ENCODE measurements around the gene PRKCB.
A peak's percentile ranks its signal among the peaks of the same experiment; 100 is the strongest.

PRKCB gene

GRCh38 chr16:23945243-23945642 is 109.5 kb downstream of the PRKCB start:
- no peak for DNase-seq

DNA sequence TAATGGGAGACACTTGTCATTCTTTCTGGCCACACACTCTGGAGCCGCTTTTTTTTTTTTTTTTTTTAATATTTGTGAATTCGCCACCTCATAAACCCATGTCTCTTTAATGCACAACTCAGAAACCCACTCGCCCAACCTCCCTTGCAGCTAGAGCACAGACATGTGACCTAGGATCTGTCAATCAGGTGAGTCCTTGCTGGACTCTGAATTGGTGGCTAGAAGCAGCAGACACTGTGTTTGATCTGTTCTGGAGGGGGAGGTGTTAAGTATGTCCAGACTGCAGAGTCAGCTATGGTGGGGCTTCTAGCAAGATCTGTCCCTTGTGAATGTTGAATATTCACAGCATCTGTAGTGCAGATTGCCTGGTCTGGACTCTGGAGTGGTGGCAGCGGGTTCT is 112.1 kb downstream of the PRKCB start:
- no peak for DNase-seq

GRCh38 chr16:23948949-23949411 is 113.2 kb downstream of the PRKCB start:
- no peak for DNase-seq

GRCh38 chr16:23949630-23950290 is 114.0 kb downstream of the PRKCB start:
- peak; percentile 12 to 24 for DNase-seq

GRCh38 chr16:23950291-23950894 is 114.6 kb downstream of the PRKCB start:
- DNase-seq = no peak

- DNase-seq = no peak
Measured at GRCh38 chr16:23950898-23951297, 115.1 kb downstream of the PRKCB start.

DNA sequence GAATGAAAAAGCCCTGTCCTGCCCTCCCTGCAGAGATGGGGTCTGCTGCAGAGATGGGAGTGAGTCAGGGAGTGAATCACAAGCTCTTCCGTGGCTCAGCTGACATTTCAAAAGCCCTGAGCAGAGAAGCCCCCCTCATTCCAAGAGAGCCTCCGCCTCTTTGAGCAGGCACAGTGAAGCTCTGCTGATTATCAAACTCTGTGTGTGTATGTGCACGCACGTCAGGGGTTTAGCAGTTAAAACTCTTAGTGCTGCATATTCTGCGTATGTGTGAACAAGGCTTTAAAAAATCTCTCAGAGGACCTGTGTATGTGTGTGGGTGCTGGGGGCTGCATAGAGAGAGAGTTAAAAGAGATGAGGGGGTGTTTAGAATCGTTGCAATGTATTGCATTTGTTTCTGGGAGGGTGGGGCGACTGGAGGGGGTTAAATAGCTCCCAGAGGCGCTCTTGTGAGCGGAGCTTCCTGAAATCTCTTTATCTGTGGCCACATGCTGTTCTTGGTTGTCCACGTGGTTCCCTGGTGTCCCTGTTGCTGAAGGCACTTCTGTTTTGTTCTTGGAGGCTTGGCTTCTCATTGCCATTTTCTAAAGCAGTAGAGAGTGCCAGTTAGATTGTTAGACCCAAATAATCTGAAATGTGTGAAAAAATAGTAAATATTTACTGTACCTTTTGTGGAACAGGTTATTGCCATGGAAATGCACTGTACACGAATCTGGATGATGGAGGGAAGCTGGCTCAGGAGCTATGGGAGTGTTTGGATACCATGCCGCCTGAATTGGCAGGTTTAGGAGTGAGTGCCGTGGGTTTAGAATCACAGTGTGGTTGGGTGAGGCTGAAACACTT is 116.6 kb downstream of the PRKCB start:
- DNase-seq = peak; percentile 60 to 63

GRCh38 chr16:23952971-23953300 is 117.2 kb downstream of the PRKCB start:
- no peak for DNase-seq

GRCh38 chr16:23953476-23953875 is 117.7 kb downstream of the PRKCB start:
- DNase-seq = no peak

DNA sequence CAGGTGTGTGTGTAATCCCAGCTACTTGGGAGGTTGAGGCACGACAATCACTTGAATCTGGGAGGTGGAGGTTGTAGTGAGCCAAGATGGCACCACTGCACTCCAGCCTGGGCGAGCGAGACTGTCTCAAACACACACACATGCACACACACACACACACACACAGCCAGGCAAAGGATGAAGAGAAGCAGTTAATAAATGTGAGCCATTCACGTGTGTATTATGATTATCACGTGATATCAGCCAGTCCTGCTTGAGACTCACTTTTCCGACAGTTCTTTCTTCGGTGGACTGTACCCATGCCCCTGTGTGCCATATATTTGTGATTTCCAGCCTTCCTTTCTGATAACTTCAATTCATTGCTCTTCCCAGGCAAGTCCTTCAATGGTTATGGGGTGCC is 119.3 kb downstream of the PRKCB start:
- no peak for DNase-seq

DNA sequence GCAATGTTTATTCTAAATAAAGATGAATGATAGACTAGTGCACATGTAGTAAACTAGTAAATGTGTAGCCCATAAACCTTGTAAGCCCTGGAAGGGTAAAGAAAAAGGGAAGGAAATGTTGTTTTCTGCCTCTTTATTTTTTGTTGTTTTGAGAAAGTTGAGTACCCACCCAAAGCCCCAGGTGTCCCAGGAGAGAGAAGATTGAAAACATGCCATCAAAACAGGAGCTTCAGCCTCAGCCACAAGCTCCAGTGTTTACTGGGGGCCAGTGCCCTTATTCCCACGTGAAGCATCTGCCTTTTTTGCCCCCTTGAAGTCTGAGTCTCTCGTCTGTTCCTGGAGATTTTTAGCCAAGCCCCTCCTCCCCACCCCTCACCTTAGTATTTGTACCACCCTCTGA is 121.5 kb downstream of the PRKCB start:
- no peak for DNase-seq

DNA sequence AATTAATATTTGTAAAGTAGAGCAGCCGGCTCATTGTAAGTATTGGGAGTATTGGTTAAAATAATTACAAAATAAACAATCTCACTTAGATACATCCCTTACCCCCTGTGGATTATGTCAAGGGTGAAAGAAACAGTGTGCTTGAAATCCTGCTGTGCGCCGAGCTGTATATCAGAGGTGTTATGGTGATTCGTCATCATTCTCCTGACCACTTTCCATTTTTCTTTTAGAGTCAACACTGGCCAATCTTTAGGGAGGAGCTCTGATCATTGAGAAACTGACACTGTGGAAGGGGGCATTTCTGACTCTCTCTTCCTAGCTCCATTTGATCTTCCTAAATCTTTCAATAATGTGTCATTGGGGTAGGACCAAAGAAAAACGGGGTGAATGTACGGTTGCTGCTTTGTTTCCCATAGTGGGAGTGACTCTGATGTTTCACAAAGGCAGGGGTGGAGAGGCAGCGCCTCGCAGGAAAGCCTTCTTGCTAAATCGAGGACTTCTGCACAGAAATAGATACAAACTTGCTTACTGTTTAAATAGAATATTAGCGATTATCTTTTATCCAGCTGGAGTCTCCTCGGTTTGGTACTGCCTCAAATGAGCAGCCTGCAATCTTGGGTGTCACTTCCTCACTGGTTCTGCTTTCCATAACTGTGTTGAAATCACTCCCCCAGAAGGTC is 123.4 kb downstream of the PRKCB start:
- peak; percentile 17 to 25 for DNase-seq

GRCh38 chr16:23959752-23960072 is 123.9 kb downstream of the PRKCB start:
- no peak for DNase-seq

DNA sequence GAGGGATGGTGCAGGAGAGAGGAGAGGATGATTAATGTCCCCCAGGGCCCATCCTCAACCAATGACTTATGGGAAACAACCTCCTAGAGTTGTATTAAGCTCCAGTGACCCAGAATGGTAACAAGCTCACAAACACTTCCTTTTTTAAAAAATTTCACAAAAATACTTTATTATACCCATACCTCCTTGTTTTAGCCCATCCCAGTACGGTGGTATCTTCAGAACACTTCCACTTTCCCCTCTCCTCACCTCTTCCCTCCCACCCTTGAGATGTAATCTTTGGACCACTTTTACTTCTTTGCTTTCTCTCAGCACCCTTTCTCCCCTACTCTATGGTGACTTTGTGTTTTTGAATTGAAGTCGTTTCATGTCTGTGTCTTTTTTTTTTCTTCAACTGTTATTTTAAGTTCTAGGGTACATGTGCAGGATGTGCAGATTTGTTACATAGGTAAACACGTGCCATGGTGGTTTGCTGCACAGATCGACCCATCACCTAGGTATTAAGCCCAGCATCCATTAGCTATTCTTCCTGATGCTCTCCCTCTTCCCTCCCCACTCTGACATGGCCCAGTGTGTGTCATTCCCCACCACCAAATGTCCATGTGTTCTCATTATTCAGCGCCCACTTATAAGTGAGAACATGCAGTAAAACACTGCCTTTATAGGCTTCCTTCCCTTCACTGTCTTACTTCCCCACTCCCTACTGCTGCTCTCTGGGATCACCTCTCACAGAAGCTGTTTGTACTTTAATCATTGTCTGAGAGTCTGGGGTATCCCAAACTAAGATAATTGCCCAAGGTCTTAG is 124.5 kb downstream of the PRKCB start:
- no peak for DNase-seq

DNA sequence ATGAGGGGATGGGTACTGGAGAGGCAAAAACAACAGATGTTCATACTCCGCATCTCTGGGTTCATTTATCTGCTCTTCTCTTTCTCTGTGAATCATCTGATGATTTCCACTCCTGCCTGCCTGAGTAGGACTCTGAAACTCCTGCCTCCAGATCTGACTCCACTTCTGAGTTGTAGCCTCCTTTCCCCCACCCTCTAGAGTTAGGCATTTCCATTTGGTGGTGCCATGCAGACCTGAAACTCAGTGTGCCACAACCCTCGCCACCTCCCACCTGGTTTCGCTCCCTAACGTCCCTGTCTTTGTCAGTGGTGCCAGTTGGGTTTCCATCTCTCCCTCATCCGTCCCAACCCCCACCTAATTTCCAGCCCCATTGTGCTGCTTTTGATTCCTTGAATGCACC is 126.2 kb downstream of the PRKCB start:
- DNase-seq = no peak

GRCh38 chr16:23964136-23964535 is 128.4 kb downstream of the PRKCB start:
- no peak for DNase-seq

DNA sequence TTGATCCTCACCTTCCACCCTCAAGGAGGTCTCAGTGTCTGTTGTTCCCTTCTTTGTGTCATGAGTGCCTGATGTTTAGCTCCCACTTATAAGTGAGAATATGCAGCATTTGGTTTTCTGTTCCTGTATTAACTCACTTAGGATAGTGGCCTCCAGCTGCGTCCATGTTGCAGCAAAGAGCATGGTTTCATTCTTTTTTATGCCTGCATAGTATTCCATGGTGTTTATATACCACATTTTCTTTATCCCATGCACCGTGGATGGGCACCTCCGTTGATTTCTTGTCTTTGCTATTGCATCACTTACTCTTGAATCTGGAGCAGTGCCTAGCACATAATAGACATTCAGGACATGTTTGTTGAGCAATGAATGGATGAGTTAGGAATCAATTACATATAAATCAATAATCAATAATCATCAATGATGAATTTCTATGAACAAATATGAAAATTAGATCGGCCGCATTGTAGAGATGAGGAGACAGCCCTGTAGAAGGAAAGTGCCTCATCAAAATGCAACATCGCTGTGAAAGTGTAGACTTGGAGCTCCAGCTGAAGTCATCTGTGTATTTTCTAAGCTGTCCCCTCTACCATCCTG is 129.5 kb downstream of the PRKCB start:
- DNase-seq = no peak

DNA sequence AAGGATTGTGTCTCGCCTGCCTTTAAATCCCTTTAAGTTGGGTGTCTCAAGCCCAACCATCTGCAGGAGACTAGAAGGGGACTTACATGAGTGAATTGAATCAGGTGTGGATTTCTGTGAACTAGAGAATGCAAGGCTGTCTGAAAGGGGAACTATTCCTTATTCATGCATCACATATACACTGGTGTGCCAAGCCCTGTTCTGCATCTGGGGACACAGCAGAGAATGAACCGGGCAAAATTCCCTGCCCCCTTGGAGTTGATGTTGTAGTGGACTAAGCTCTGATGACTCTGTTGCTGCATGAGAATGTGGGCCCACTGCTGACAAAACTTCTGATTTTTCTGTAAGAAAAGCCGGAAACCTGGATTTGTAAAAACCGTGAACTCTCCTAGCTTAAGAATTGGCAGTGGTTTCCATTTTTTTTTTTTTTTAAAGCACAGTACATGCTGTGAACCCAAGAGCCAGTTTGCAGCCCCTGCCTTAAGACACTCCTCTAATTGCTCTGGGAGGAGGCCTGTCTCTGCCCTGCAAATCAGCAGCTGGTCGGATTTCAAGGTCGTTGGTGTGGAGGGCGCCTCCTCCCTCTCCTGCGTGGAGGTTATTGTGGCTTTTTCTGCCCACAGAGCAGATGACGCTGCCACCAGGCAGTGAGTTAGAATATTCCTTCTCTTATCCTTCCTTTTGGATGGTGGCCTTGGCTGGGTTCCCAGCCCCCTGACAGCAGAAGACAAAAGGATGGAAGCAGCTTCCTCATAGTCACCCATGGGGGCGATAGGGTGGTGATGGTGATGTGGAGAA is 131.0 kb downstream of the PRKCB start:
- peak; percentile 16 to 47 for DNase-seq

GRCh38 chr16:23967775-23968174 is 132.0 kb downstream of the PRKCB start:
- no peak for DNase-seq

- DNase-seq = no peak
Measured at GRCh38 chr16:23968176-23968575, 132.4 kb downstream of the PRKCB start.
